Measurements from ENCODE around the gene PBLD.

Gene PBLD

GRCh38 chr10:68233046-68233445 is 99.7 kb downstream of the PBLD start:
- DNase-seq (ENCODE audit: low read depth in 2 of 2) = no peak
